Measurements from ENCODE around the gene CDH4. TPM values are rescaled to one million over a fixed set of nuclear protein-coding genes. Genes with fewer than 3 reads are reported as not detected.

CDH4 gene
- total RNA-seq, 1 donor from 2014 or later: under 0.01 TPM

GRCh38 chr20:61300709-61301108, 48.6 kb downstream of the CDH4 start:
- no peak for DNase-seq (ENCODE audit: low read depth in 2 of 2)

- DNase-seq (ENCODE audit: low read depth in 2 of 2): no peak
Observed at GRCh38 chr20:61301711-61302525, 49.9 kb downstream of the CDH4 start.

- no peak for DNase-seq (ENCODE audit: low read depth in 2 of 2)
Observed at GRCh38 chr20:61303217-61303616, 51.2 kb downstream of the CDH4 start.

GRCh38 chr20:61303675-61304074, 51.6 kb downstream of the CDH4 start:
- DNase-seq (ENCODE audit: low read depth in 2 of 2): no peak

GRCh38 chr20:61304750-61305149, 52.7 kb downstream of the CDH4 start:
- DNase-seq (ENCODE audit: low read depth in 2 of 2): no peak

GRCh38 chr20:61306937-61307475, 54.9 kb downstream of the CDH4 start:
- DNase-seq (ENCODE audit: low read depth in 2 of 2): no peak

GRCh38 chr20:61307686-61308476, 55.8 kb downstream of the CDH4 start:
- DNase-seq (ENCODE audit: low read depth in 2 of 2): no peak

GRCh38 chr20:61308477-61308774, 56.4 kb downstream of the CDH4 start:
- no peak for DNase-seq (ENCODE audit: low read depth in 2 of 2)

GRCh38 chr20:61310954-61311353, 58.9 kb downstream of the CDH4 start:
- no peak for DNase-seq (ENCODE audit: low read depth in 2 of 2)

- no peak for DNase-seq (ENCODE audit: low read depth in 2 of 2)
Observed at GRCh38 chr20:61311656-61312387, 59.8 kb downstream of the CDH4 start.

GRCh38 chr20:61312925-61313324, 60.9 kb downstream of the CDH4 start:
- DNase-seq (ENCODE audit: low read depth in 2 of 2): no peak

- no peak for DNase-seq (ENCODE audit: low read depth in 2 of 2)
Observed at GRCh38 chr20:61313396-61313795, 61.3 kb downstream of the CDH4 start.

- DNase-seq (ENCODE audit: low read depth in 2 of 2): no peak
Observed at GRCh38 chr20:61314326-61315010, 62.4 kb downstream of the CDH4 start.

- DNase-seq (ENCODE audit: low read depth in 2 of 2): no peak
Observed at GRCh38 chr20:61315319-61315718, 63.3 kb downstream of the CDH4 start.

GRCh38 chr20:61316346-61316745, 64.3 kb downstream of the CDH4 start:
- no peak for DNase-seq (ENCODE audit: low read depth in 2 of 2)

- DNase-seq (ENCODE audit: low read depth in 2 of 2): no peak
Observed at GRCh38 chr20:61317966-61318530, 66.0 kb downstream of the CDH4 start.

- no peak for DNase-seq (ENCODE audit: low read depth in 2 of 2)
Observed at GRCh38 chr20:61320691-61321425, 68.8 kb downstream of the CDH4 start.

- DNase-seq (ENCODE audit: low read depth in 2 of 2): no peak
Observed at GRCh38 chr20:61321481-61321880, 69.4 kb downstream of the CDH4 start.

GRCh38 chr20:61322151-61322865, 70.2 kb downstream of the CDH4 start:
- no peak for DNase-seq (ENCODE audit: low read depth in 2 of 2)

- no peak for DNase-seq (ENCODE audit: low read depth in 2 of 2)
Observed at GRCh38 chr20:61324906-61325305, 72.8 kb downstream of the CDH4 start.
